Neural cell (in vitro differentiated cells): Measurements from ENCODE around the gene CLASP1. TPM values are rescaled to one million over a fixed set of nuclear protein-coding genes. Genes with fewer than 3 reads are reported as not detected.

Experiments
- H2AFZ ChIP-seq: fragments of 200-600, 300-800 bp; sonication (generic), shearing (Covaris generic); 2 replicates; pipeline ENCODE4 v1.6.0; 2014; ENCODE audit warnings: low read depth, mild to moderate bottlenecking, antibody characterized with exemption, low read length, moderate library complexity
- H3F3A ChIP-seq: fragments of 200-600 bp; shearing (Covaris generic); 2 replicates; pipeline ENCODE4 v1.6.1; 2016; ENCODE audit warnings: mild to moderate bottlenecking, moderate library complexity, mixed read lengths, antibody characterized with exemption, low read length; ENCODE audit not compliant: insufficient read depth, poor library complexity, severe bottlenecking
- H3K27ac ChIP-seq: fragments of 200-600, 300-800 bp; sonication (generic), shearing (Covaris generic); 2 replicates; pipeline ENCODE4 v1.5.1; 2014; ENCODE audit warnings: mild to moderate bottlenecking, low read length, moderate library complexity
- H3K27me3 ChIP-seq: fragments of 300-800, 200-600 bp; sonication (generic), shearing (Covaris generic); 2 replicates; pipeline ENCODE4 v1.6.0; 2014; ENCODE audit warnings: mild to moderate bottlenecking, low read depth, low read length, moderate library complexity; ENCODE audit not compliant: insufficient read depth
- H3K36me3 ChIP-seq: fragments of 300-800, 200-600 bp; sonication (generic), shearing (Covaris generic); 2 replicates; pipeline ENCODE4 v1.5.1; 2014; ENCODE audit warnings: mild to moderate bottlenecking, antibody characterized with exemption, low read length, moderate library complexity; ENCODE audit not compliant: insufficient read depth
- H3K4me2 ChIP-seq: fragments of 300-800, 200-600 bp; sonication (generic), shearing (Covaris generic); 2 replicates; pipeline ENCODE4 v1.6.0; 2014; ENCODE audit warnings: mild to moderate bottlenecking, low read length
- H3K4me3 ChIP-seq: fragments of 300-800, 200-600 bp; sonication (generic), shearing (Covaris generic); 2 replicates; pipeline ENCODE4 v1.5.1; 2014; ENCODE audit warnings: mild to moderate bottlenecking, low read length, moderate library complexity
- H3K79me2 ChIP-seq: fragments of 200-600 bp; shearing (Covaris generic); replicated peaks from 2 replicates; pipeline ENCODE4 v1.6.0; 2014; ENCODE audit warnings: mild to moderate bottlenecking, low read length, moderate library complexity; ENCODE audit not compliant: insufficient read depth
- H3K9ac ChIP-seq: fragments of 300-800, 200-600 bp; sonication (generic), shearing (Covaris generic); 2 replicates; pipeline ENCODE4 v1.6.1; 2016; ENCODE audit warnings: mild to moderate bottlenecking, low read length, mixed read lengths
- H3K9me2 ChIP-seq: fragments of 200-600 bp; shearing (Covaris generic); 2 replicates; pipeline ENCODE4 v1.6.1; 2016; ENCODE audit warnings: mild to moderate bottlenecking, low read length, mixed read lengths; ENCODE audit not compliant: insufficient read depth
- H3K9me3 ChIP-seq: fragments of 200-600, 300-800 bp; sonication (generic), shearing (Covaris generic); 2 replicates; pipeline ENCODE4 v1.6.1; 2016; ENCODE audit warnings: mild to moderate bottlenecking, mixed run types, low read length, moderate library complexity, mixed read lengths
- H4K20me1 ChIP-seq: fragments of 200-600 bp; shearing (Covaris generic); 2 replicates; pipeline ENCODE4 v1.6.1; 2016; ENCODE audit warnings: mild to moderate bottlenecking, mixed run types; ENCODE audit not compliant: insufficient read depth
- CTCF ChIP-seq: fragments of 450-650 bp; IDR thresholded peaks from 2 replicates; pipeline ENCODE4 v1.5.1; 2014; ENCODE audit warnings: antibody characterized with exemption, mild to moderate bottlenecking, moderate library complexity; ENCODE audit not compliant: poor library complexity, severe bottlenecking
- EP300 ChIP-seq: fragments of 450-650 bp; conservative IDR thresholded peaks from 2 replicates; pipeline ENCODE4 v1.6.1; 2014; ENCODE audit warnings: antibody characterized with exemption, mild to moderate bottlenecking, moderate library complexity; ENCODE audit not compliant: poor library complexity, severe bottlenecking
- EZH2 ChIP-seq: fragments of 200-600, 300-800 bp; shearing (Covaris generic), sonication (generic); IDR thresholded peaks from 2 replicates; pipeline ENCODE4 v1.6.1; 2014; ENCODE audit warnings: antibody characterized with exemption, low read length, borderline replicate concordance, mild to moderate bottlenecking; ENCODE audit not compliant: insufficient read depth, poor library complexity, severe bottlenecking
- MXI1 ChIP-seq: fragments of 450-650 bp; conservative IDR thresholded peaks from 2 replicates; pipeline ENCODE4 v1.6.1; 2014; ENCODE audit warnings: antibody characterized with exemption, mild to moderate bottlenecking; ENCODE audit not compliant: poor library complexity, severe bottlenecking
- POLR2AphosphoS5 ChIP-seq: IDR thresholded peaks from 2 replicates; pipeline ENCODE4 v1.6.1; 2012
- RAD21 ChIP-seq: fragments of 450-650 bp; conservative IDR thresholded peaks from 2 replicates; pipeline ENCODE4 v1.6.1; 2014; ENCODE audit warnings: antibody characterized with exemption, mild to moderate bottlenecking, moderate library complexity
- REST ChIP-seq: IDR thresholded peaks from 2 replicates; pipeline ENCODE4 v1.6.1; 2012; ENCODE audit warnings: borderline replicate concordance
- SMC3 ChIP-seq: fragments of 450-650 bp; conservative IDR thresholded peaks from 2 replicates; pipeline ENCODE4 v1.6.1; 2014; ENCODE audit warnings: antibody characterized with exemption, mild to moderate bottlenecking, moderate library complexity; ENCODE audit not compliant: poor library complexity
- TAF1 ChIP-seq: IDR thresholded peaks from 2 replicates; pipeline ENCODE4 v1.6.1; 2012; ENCODE audit warnings: low read depth
- polyA plus RNA-seq: library from polyadenylated mRNA; depleted of rRNA; stranded (reverse); fragments of >200 nt; gene quantifications from 2 replicates; pipeline ENCODE4 v1.2.3, GENCODE V29; 2014

CLASP1 gene
- polyA plus RNA-seq, 1 donor from 2014 or later = 41.3 TPM

- Histone ChIP-seq H3K27ac (no peak overlapping the region), H2AFZ (no peak overlapping the region), H3K9me3 (no peaks in the 10 kb centered on the region), H3K27me3 (no peaks in the 10 kb centered on the region), H3K36me3 (peaks cover 3% of the 10 kb centered on the region), H4K20me1 (no peaks in the 10 kb centered on the region), H3K79me2 (peaks cover 18% of the 10 kb centered on the region), H3K4me3 (no peak overlapping the region), H3K9me2 (no peaks in the 10 kb centered on the region), H3K4me2 (no peak overlapping the region), H3K9ac (no peak overlapping the region), H3F3A (no peaks in the 10 kb centered on the region)
- TF ChIP-seq REST = no peak
- TF ChIP-seq EP300 = no peak
- no peak for TF ChIP-seq POLR2AphosphoS5
- TF ChIP-seq EZH2 = no peak
- TF ChIP-seq RAD21 = no peak
- TF ChIP-seq MXI1 = no peak
- no peak for TF ChIP-seq TAF1
- TF ChIP-seq SMC3 = no peak
- no peak for TF ChIP-seq CTCF
Observed at GRCh38 chr2:121486191-121486790, 163.0 kb downstream of the CLASP1 start.

- no peaks in the 10 kb centered on the region for H4K20me1 ChIP-seq
- H3K9me3 ChIP-seq = no peaks in the 10 kb centered on the region
- TF ChIP-seq CTCF (no peak), MXI1 (no peak), SMC3 (no peak), POLR2AphosphoS5 (no peak), RAD21 (no peak), EP300 (no peak), TAF1 (no peak), REST (no peak), EZH2 (no peak)
- H3K27me3 ChIP-seq = no peaks in the 10 kb centered on the region
- no peak overlapping the region for H3K27ac ChIP-seq
- no peaks in the 10 kb centered on the region for H3K9me2 ChIP-seq
- H3F3A ChIP-seq = no peaks in the 10 kb centered on the region
- H3K4me3 ChIP-seq = no peak overlapping the region
- H3K4me2 ChIP-seq = no peak overlapping the region
- H2AFZ ChIP-seq = no peak overlapping the region
- H3K9ac ChIP-seq = no peak overlapping the region
- H3K36me3 ChIP-seq = peaks cover 3% of the 10 kb centered on the region
- peaks cover 18% of the 10 kb centered on the region for H3K79me2 ChIP-seq
Observed at GRCh38 chr2:121485039-121485438, 164.2 kb downstream of the CLASP1 start.
